HG03342 (cell line): Measurements from ENCODE around the gene KEAP1.

Source experiments
- ATAC-seq: cut with Tn5 transposase; IDR thresholded peaks from one replicate; pipeline ENCODE4 v1.9.1; 2021; ENCODE audit warnings: mild to moderate bottlenecking, moderate library complexity; ENCODE audit not compliant: unreplicated experiment

The KEAP1 gene

GRCh38 chr19:10452726-10453618 is 50.2 kb downstream of the KEAP1 start:
- ATAC-seq = no peak

DNA sequence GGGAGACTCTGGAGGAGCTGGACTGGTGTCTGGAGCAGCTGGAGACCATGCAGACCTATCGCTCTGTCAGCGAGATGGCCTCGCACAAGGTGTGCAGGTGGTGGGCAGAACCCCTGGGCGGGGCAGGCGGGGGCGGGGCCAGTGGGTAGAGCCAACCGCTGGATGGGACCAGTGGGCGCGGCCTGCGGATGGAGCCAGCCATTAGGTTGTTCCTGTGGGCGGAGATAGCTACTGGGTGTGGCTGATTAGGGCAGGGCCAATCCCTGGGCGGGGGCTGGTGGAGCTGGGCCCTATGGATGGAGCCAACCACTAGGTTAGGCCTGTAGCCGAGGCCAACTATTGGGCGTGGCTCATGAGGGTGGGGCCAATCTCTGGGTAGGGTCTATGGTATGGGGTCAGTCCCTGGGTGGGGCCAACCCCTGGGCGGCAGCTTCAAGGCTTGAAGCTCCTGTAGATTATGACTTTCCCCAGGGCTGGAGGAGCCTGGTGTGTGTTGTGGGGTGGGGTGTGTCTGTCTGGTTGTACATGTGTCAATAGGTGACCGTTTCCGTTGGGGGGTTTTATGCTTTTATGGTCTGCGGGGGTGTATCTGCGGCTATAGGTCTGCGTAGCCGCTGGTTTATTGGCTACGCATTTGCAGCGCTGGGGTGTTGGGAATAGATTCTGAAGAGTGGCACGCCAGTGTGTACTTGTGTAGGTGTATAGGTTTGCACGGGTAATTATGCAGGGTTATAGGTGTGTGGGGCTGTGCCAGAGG is 52.1 kb downstream of the KEAP1 start:
- no peak for ATAC-seq

GRCh38 chr19:10450191-10450852 is 52.8 kb downstream of the KEAP1 start:
- no peak for ATAC-seq

DNA sequence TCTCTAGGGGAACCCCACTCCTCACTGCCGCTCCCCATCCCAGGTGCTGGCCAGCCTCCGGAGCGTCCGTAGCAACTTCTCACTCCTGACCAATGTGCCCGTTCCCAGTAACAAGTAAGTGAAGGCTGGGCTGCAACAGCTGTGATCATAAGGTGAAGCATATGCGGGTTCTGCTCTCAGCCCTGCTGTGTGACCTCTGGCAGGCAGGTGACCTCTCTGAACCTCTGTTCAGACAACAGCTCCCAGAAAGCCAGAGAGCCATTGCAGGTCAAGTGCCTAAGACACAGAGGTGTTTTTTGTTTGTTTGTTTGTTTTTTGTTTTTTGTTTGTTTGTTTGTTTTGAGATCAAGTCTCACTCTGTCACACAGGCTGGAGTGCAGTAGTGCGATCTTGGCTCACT is 54.1 kb downstream of the KEAP1 start:
- ATAC-seq = no peak

GRCh38 chr19:10442698-10443097 is 60.5 kb downstream of the KEAP1 start:
- no peak for ATAC-seq

GRCh38 chr19:10439588-10439987 is 63.6 kb downstream of the KEAP1 start:
- no peak for ATAC-seq
